Suprapubic skin (tissue), 4 donors: ENCODE results near the gene CACNA2D4.

ENCODE experiments used
- EP300 ChIP-seq: sonication (generic); formaldehyde crosslinking; IDR thresholded peaks from one replicate; pipeline ENCODE4 v1.6.1; 2017; ENCODE audit warnings: antibody characterized with exemption
- POLR2AphosphoS5 ChIP-seq, 3 donors: sonication (generic); formaldehyde crosslinking; IDR thresholded peaks; one replicate each; pipeline ENCODE4 v1.6.1; 2017; ENCODE audit warnings: antibody characterized with exemption in 3 of 3
- TF ChIP-seq, protein P1 (sequence below), 2 donors: fragments of 200-600 bp in 1 of 2; fragments of 450-650 bp in 1 of 2; sonication (generic) in 1 of 2; IDR thresholded peaks; one replicate each; pipeline ENCODE4 v1.5.1; 2016 to 2019; ENCODE audit warnings: antibody characterized with exemption in 2 of 2, mild to moderate bottlenecking in 1 of 2, moderate library complexity in 1 of 2

DNA sequence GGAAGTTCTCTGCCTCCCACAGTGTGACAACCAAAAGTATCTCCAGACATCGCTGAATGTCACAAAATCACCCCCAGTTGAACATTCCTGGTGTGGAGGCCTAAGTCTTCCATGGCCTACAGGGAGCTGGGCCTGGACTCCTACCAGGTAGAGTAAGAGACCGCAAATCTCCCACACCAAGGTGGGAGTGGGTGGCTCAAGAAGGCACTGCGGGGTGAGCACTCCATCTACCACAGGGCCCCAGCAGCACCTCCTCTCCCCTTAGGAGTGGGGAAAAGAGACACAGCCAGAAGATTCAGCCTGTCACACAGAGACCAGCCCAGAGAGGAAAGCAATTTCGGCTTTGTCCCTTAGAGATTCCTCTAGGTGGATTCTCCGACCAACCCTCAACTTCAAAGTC is 72.6 kb downstream of the CACNA2D4 start:
- no peak for TF ChIP-seq POLR2AphosphoS5 (IDR thresholded peaks at IDR 0.05)
- TF ChIP-seq, protein P1, sequence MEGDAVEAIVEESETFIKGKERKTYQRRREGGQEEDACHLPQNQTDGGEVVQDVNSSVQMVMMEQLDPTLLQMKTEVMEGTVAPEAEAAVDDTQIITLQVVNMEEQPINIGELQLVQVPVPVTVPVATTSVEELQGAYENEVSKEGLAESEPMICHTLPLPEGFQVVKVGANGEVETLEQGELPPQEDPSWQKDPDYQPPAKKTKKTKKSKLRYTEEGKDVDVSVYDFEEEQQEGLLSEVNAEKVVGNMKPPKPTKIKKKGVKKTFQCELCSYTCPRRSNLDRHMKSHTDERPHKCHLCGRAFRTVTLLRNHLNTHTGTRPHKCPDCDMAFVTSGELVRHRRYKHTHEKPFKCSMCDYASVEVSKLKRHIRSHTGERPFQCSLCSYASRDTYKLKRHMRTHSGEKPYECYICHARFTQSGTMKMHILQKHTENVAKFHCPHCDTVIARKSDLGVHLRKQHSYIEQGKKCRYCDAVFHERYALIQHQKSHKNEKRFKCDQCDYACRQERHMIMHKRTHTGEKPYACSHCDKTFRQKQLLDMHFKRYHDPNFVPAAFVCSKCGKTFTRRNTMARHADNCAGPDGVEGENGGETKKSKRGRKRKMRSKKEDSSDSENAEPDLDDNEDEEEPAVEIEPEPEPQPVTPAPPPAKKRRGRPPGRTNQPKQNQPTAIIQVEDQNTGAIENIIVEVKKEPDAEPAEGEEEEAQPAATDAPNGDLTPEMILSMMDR (IDR thresholded peaks at IDR 0.05), result no peak
- no peak for TF ChIP-seq EP300
